GM04503 (cell line): Measurements from ENCODE around the gene PSMB10.
A peak's percentile ranks its signal among the peaks of the same experiment; 100 is the strongest.
"Not testable (repeated sequence)": the region's sequence is repeated elsewhere in the genome, so short reads cannot be mapped to it uniquely, and the experiment has no call there.

Experiments
- DNase-seq: peaks from one replicate; pipeline ENCODE4 v3.0.0-alpha.2; 2012; ENCODE audit warnings: low read depth

The PSMB10 gene

GRCh38 chr16:67942200-67942509 is 5.5 kb upstream of the PSMB10 start:
- no peak for DNase-seq

- no peak for DNase-seq
These were observed 5.0 kb upstream of the PSMB10 start for GRCh38 chr16:67941469-67942199.

- DNase-seq, result no peak
These were observed 3.9 kb upstream of the PSMB10 start for GRCh38 chr16:67940446-67941089.

- no peak for DNase-seq
These were observed 3.1 kb upstream of the PSMB10 start for GRCh38 chr16:67939507-67940445.

- DNase-seq, result not testable (repeated sequence)
These were observed 1.1 kb upstream of the PSMB10 start for GRCh38 chr16:67937713-67938112.

GRCh38 chr16:67936880-67937605 is 393 bp upstream of the PSMB10 start:
- DNase-seq, result no peak

- peak; percentile 67 for DNase-seq
These were observed 1.1 kb downstream of the PSMB10 start for GRCh38 chr16:67935402-67936123.

GRCh38 chr16:67935101-67935401 is 1.6 kb downstream of the PSMB10 start:
- no peak for DNase-seq

GRCh38 chr16:67934306-67935100 is 2.1 kb downstream of the PSMB10 start:
- no peak for DNase-seq

- no peak for DNase-seq
These were observed 2.8 kb downstream of the PSMB10 start for GRCh38 chr16:67933805-67934204.

GRCh38 chr16:67932462-67932840 is 4.2 kb downstream of the PSMB10 start:
- DNase-seq, result no peak

- DNase-seq, result no peak
These were observed 4.8 kb downstream of the PSMB10 start, which contains the start of gene CTRL for GRCh38 chr16:67931712-67932461. CTRL (minus strand) TSS chr16:67931862; CDS start chr16:67931852, 10 bp downstream.

- DNase-seq, result no peak
These were observed 5.9 kb downstream of the PSMB10 start for GRCh38 chr16:67930678-67931211.

- no peak for DNase-seq
These were observed 6.5 kb downstream of the PSMB10 start for GRCh38 chr16:67930191-67930590.

GRCh38 chr16:67928561-67929364 is 7.9 kb downstream of the PSMB10 start:
- DNase-seq, result no peak

GRCh38 chr16:67928147-67928546 is 8.5 kb downstream of the PSMB10 start:
- no peak for DNase-seq

- no peak for DNase-seq
These were observed 9.3 kb downstream of the PSMB10 start for GRCh38 chr16:67927131-67927941.

- DNase-seq, result no peak
These were observed 10.4 kb downstream of the PSMB10 start for GRCh38 chr16:67926181-67926750.
